OCI-LY7 (cell line): ENCODE data around the gene USP53. TPM values are rescaled to one million over a fixed set of nuclear protein-coding genes. Genes with fewer than 3 reads are reported as not detected.
A peak's percentile ranks its signal among the peaks of the same experiment; 100 is the strongest.

ENCODE experiments used
- BruUV-seq: library from RNA; stranded (reverse); fragments of 400-500 nt; replicated peaks from 2 replicates; lab custom pipeline; 2021; lab: Mats Ljungman, UMichigan
- CTCF ChIA-PET: fragments of 300-600 bp; sonication (Branson Sonifier 250); formaldehyde crosslinking; loops from one replicate; lab custom pipeline; 2022; ENCODE audit warnings: antibody characterized with exemption; ENCODE audit not compliant: unreplicated experiment; lab: Charles Lee
- POLR2A ChIA-PET: fragments of 300-600 bp; sonication (Branson Sonifier 250); formaldehyde crosslinking; loops from one replicate; lab custom pipeline; 2022; ENCODE audit warnings: antibody characterized with exemption; lab: Charles Lee
- DNase-seq: peaks from one replicate; pipeline ENCODE4 v3.0.0-alpha.2; 2015; ENCODE audit warnings: low spot score
- H2AFZ ChIP-seq: fragments of 200-600 bp; sonication (generic), shearing (Covaris generic); 2 replicates; pipeline ENCODE4 v1.6.1; 2014; ENCODE audit warnings: mild to moderate bottlenecking, antibody characterized with exemption, low read length, moderate library complexity
- H3K27ac ChIP-seq: fragments of 200-600 bp; sonication (generic); 2 replicates; pipeline ENCODE4 v1.5.1; 2014; ENCODE audit warnings: mixed run types, low read depth, mild to moderate bottlenecking, moderate library complexity, low read length, inconsistent platforms; ENCODE audit not compliant: poor library complexity, severe bottlenecking
- H3K36me3 ChIP-seq: fragments of 200-600 bp; sonication (generic); 2 replicates; pipeline ENCODE4 v1.6.1; 2014; ENCODE audit warnings: mild to moderate bottlenecking, antibody characterized with exemption, low read length, moderate library complexity, mixed read lengths; ENCODE audit not compliant: insufficient read depth
- H3K4me1 ChIP-seq: fragments of 200-600 bp; sonication (generic); 2 replicates; pipeline ENCODE4 v1.5.1; 2014; ENCODE audit warnings: mild to moderate bottlenecking, low read length; ENCODE audit not compliant: insufficient read depth, poor library complexity, severe bottlenecking
- H3K4me2 ChIP-seq: fragments of 200-600 bp; sonication (generic); 2 replicates; pipeline ENCODE4 v1.6.1; 2014; ENCODE audit warnings: mild to moderate bottlenecking, low read length
- H3K4me3 ChIP-seq: fragments of 200-600 bp; sonication (generic); 2 replicates; pipeline ENCODE4 v1.5.1; 2014; ENCODE audit warnings: mild to moderate bottlenecking, low read depth, low read length; ENCODE audit not compliant: poor library complexity, severe bottlenecking
- H3K79me2 ChIP-seq: fragments of 200-600 bp; sonication (generic); 2 replicates; pipeline ENCODE4 v1.6.1; 2016; ENCODE audit warnings: low read depth, mild to moderate bottlenecking, low read length, moderate library complexity, mixed read lengths; ENCODE audit not compliant: insufficient read depth
- H3K9me2 ChIP-seq: fragments of 200-600 bp; sonication (generic); 2 replicates; pipeline ENCODE4 v1.6.1; 2016; ENCODE audit warnings: mild to moderate bottlenecking, low read length, mixed read lengths; ENCODE audit not compliant: insufficient read depth
- H3K9me3 ChIP-seq: fragments of 200-600 bp; sonication (generic); 2 replicates; pipeline ENCODE4 v1.6.1; 2014; ENCODE audit warnings: mild to moderate bottlenecking, mixed run types, low read length, mixed read lengths
- H4K20me1 ChIP-seq: fragments of 200-600 bp; sonication (generic); 2 replicates; pipeline ENCODE4 v1.6.1; 2014; ENCODE audit warnings: mild to moderate bottlenecking, antibody characterized with exemption, low read length, moderate library complexity, mixed read lengths; ENCODE audit not compliant: insufficient read depth
- EZH2phosphoT487 ChIP-seq: fragments of 200-600 bp; sonication (generic); IDR thresholded peaks from 2 replicates; pipeline ENCODE4 v1.6.1; 2018; ENCODE audit warnings: low read depth, borderline replicate concordance, mild to moderate bottlenecking, mixed run types, antibody characterized with exemption, low read length, moderate library complexity, mixed read lengths
- intact Hi-C: fragments of 100-400 bp; cut with micrococcal nuclease; formaldehyde crosslinking; loops from one replicate; pipeline ENCODE4 v1.10.0; 2022; ENCODE audit not compliant: unreplicated experiment
- total RNA-seq, 2 experiments: library from RNA; depleted of rRNA in 1 of 2; stranded (reverse); fragments of >200 nt in 1 of 2; shearing (Covaris generic) in 1 of 2; gene quantifications; 2 replicates each; pipeline ENCODE4 v1.2.3, GENCODE V29; 2014 to 2022
- TF ChIP-seq, protein P1 (sequence below): fragments of 200-600 bp; sonication (generic); conservative IDR thresholded peaks from 2 replicates; pipeline ENCODE4 v1.5.1; 2014; ENCODE audit warnings: mild to moderate bottlenecking, antibody characterized with exemption, low read length, moderate library complexity, mixed read lengths

The USP53 gene
- total RNA-seq, 2 experiments from 2014 or later = 4.9 to 9.2 TPM

DNA sequence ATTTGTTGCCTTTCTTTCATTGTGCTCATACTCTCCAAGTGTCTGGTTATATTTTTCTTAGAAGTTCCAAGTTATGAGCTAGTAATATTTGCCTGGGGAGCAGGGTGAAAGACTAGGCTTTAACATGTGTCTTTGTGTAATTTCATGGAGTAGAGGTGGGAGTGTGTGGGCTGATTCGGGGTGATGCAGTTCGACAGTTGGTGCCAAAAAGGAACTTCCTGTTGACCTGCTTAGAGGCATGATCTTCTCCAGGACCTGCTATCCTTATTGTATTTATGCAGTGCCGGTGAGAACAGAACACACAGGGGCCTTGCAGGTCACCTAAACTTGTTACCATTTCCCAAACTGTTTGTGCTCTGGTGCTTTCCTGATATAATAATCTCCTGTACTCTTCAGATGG is 21.2 kb downstream of the USP53 start:
- Histone ChIP-seq H3K4me2 (peak overlapping the region; percentile 52), H4K20me1 (no peaks in the 10 kb centered on the region), H2AFZ (peak overlapping the region; percentile 47; the same call in 1 of the 2 replicates), H3K36me3 (0 out of 2 replicates have a peak, but pooled peaks cover 4% of the 10 kb centered on the region), H3K4me1 (peaks cover 17% of the 10 kb centered on the region), H3K27ac (peak overlapping the region; percentile 24), H3K79me2 (peaks cover 6% of the 10 kb centered on the region; the same call in 1 of the 2 replicates), H3K9me2 (no peaks in the 10 kb centered on the region), H3K4me3 (peak overlapping the region; percentile 15), H3K9me3 (no peaks in the 10 kb centered on the region)
- BruUV-seq = no TSS peak
- POLR2A ChIA-PET = no interaction called here
- intact Hi-C loops = no loop called here
- peak; percentile 38 for DNase-seq
- TF ChIP-seq EZH2phosphoT487 = no peak
- CTCF ChIA-PET = interaction anchor here (0.9 kb wide), 1 partner anchor 21 kb away, joined by 3 read pairs; the partner anchor contains the start of gene USP53

- BruUV-seq = no TSS peak
- H2AFZ ChIP-seq = no peak overlapping the region
- no peaks in the 10 kb centered on the region for H4K20me1 ChIP-seq
- no peak overlapping the region for H3K4me2 ChIP-seq
- intact Hi-C loops = no loop called here
- H3K9me2 ChIP-seq = no peaks in the 10 kb centered on the region
- ChIA-PET POLR2A (interaction anchor here (0.8 to 1.8 kb wide), 3 partner anchors 11 to 25 kb away, joined by 3 to 7 read pairs (median 3); partner anchors contain the start of gene USP53), CTCF (no interaction called here)
- no peak for DNase-seq
- TF ChIP-seq, protein P1, sequence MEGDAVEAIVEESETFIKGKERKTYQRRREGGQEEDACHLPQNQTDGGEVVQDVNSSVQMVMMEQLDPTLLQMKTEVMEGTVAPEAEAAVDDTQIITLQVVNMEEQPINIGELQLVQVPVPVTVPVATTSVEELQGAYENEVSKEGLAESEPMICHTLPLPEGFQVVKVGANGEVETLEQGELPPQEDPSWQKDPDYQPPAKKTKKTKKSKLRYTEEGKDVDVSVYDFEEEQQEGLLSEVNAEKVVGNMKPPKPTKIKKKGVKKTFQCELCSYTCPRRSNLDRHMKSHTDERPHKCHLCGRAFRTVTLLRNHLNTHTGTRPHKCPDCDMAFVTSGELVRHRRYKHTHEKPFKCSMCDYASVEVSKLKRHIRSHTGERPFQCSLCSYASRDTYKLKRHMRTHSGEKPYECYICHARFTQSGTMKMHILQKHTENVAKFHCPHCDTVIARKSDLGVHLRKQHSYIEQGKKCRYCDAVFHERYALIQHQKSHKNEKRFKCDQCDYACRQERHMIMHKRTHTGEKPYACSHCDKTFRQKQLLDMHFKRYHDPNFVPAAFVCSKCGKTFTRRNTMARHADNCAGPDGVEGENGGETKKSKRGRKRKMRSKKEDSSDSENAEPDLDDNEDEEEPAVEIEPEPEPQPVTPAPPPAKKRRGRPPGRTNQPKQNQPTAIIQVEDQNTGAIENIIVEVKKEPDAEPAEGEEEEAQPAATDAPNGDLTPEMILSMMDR = no peak
- TF ChIP-seq EZH2phosphoT487 = no peak
- peaks cover 17% of the 10 kb centered on the region for H3K4me1 ChIP-seq
- H3K4me3 ChIP-seq = no peak overlapping the region
- peaks cover 6% of the 10 kb centered on the region; the same call in 1 of the 2 replicates for H3K79me2 ChIP-seq
- H3K36me3 ChIP-seq = 0 out of 2 replicates have a peak, but pooled peaks cover 2% of the 10 kb centered on the region
- no peaks in the 10 kb centered on the region for H3K9me3 ChIP-seq
- no peak overlapping the region for H3K27ac ChIP-seq
These were observed 24.7 kb downstream of the USP53 start for GRCh38 chr4:119237201-119237600.

- intact Hi-C loops = no loop called here
- Histone ChIP-seq H4K20me1 (no peaks in the 10 kb centered on the region), H3K36me3 (no peaks in the 10 kb centered on the region), H3K4me1 (peaks cover 16% of the 10 kb centered on the region), H2AFZ (no peak overlapping the region), H3K4me3 (no peak overlapping the region), H3K9me3 (no peaks in the 10 kb centered on the region), H3K27ac (no peak overlapping the region), H3K79me2 (peaks cover 6% of the 10 kb centered on the region; the same call in 1 of the 2 replicates), H3K9me2 (no peaks in the 10 kb centered on the region), H3K4me2 (no peak overlapping the region)
- BruUV-seq = no TSS peak
- POLR2A ChIA-PET = interaction anchor here (0.8 to 1.8 kb wide), 3 partner anchors 10 to 25 kb away, joined by 3 to 7 read pairs (median 3); partner anchors contain the start of gene USP53
- TF ChIP-seq EZH2phosphoT487 = no peak
- TF ChIP-seq, protein P1 = no peak
- no peak for DNase-seq
- CTCF ChIA-PET = no interaction called here
These were observed 25.1 kb downstream of the USP53 start for GRCh38 chr4:119237642-119238041.
